ENCODE data around the gene TMCO4.
"Not testable (repeated sequence)": the region's sequence is repeated elsewhere in the genome, so short reads cannot be mapped to it uniquely, and the experiment has no call there.

TMCO4 gene

GRCh38 chr1:19645411-19646251, 154.1 kb downstream of the TMCO4 start:
- H3K27me3 Mint-ChIP-seq (ENCODE audit: low read depth): peaks cover 18% of the 10 kb centered on the region
- peaks cover 33% of the 10 kb centered on the region for H3K4me1 Mint-ChIP-seq (ENCODE audit: low read depth)
- H3K27ac Mint-ChIP-seq: no peak overlapping the region
- H3K4me3 Mint-ChIP-seq: peak overlapping the region; percentile 73
- no peak for DNase-seq (ENCODE audit: low spot score)
- H3K9me3 Mint-ChIP-seq: no peaks in the 10 kb centered on the region
- H3K36me3 Mint-ChIP-seq (ENCODE audit: low read depth): peaks cover 2% of the 10 kb centered on the region

- Mint-ChIP-seq H3K27me3 (ENCODE audit: low read depth) (peaks cover 18% of the 10 kb centered on the region), H3K4me1 (ENCODE audit: low read depth) (peaks cover 37% of the 10 kb centered on the region), H3K9me3 (no peaks in the 10 kb centered on the region), H3K27ac (peak overlapping the region; percentile 95), H3K4me3 (peak overlapping the region; percentile 98), H3K36me3 (ENCODE audit: low read depth) (peaks cover 2% of the 10 kb centered on the region)
- DNase-seq (ENCODE audit: low spot score): peak; percentile 48
Observed at GRCh38 chr1:19644681-19645410, 154.9 kb downstream of the TMCO4 start.

GRCh38 chr1:19644395-19644680, 155.4 kb downstream of the TMCO4 start:
- Mint-ChIP-seq H3K4me1 (ENCODE audit: low read depth) (peaks cover 37% of the 10 kb centered on the region), H3K9me3 (no peaks in the 10 kb centered on the region), H3K4me3 (no peak overlapping the region), H3K27me3 (ENCODE audit: low read depth) (peaks cover 18% of the 10 kb centered on the region), H3K27ac (no peak overlapping the region), H3K36me3 (ENCODE audit: low read depth) (peaks cover 2% of the 10 kb centered on the region)
- no peak for DNase-seq (ENCODE audit: low spot score)

- peaks cover 2% of the 10 kb centered on the region for H3K36me3 Mint-ChIP-seq (ENCODE audit: low read depth)
- DNase-seq (ENCODE audit: low spot score): peak; percentile 79
- peak within 1 kb of the TSS; percentile 98 for H3K4me3 Mint-ChIP-seq
- H3K27me3 Mint-ChIP-seq (ENCODE audit: low read depth): peaks cover 18% of the 10 kb centered on the region
- no peaks in the 10 kb centered on the region for H3K9me3 Mint-ChIP-seq
- peak within 1 kb of the TSS; percentile 95 for H3K27ac Mint-ChIP-seq
- H3K4me1 Mint-ChIP-seq (ENCODE audit: low read depth): peaks cover 37% of the 10 kb centered on the region
Observed at GRCh38 chr1:19643602-19644394, 155.9 kb downstream of the TMCO4 start, which contains the start of gene NBL1. Gene NBL1 (plus strand): TSS chr1:19644311. CDS start chr1:19655031, 10,720 bp downstream.

GRCh38 chr1:19643121-19643520, 156.6 kb downstream of the TMCO4 start:
- H3K4me1 Mint-ChIP-seq (ENCODE audit: low read depth): peaks cover 37% of the 10 kb centered on the region
- H3K27ac Mint-ChIP-seq: peak overlapping the region; percentile 57
- H3K4me3 Mint-ChIP-seq: peak overlapping the region; percentile 83
- peaks cover 2% of the 10 kb centered on the region for H3K36me3 Mint-ChIP-seq (ENCODE audit: low read depth)
- peaks cover 24% of the 10 kb centered on the region for H3K27me3 Mint-ChIP-seq (ENCODE audit: low read depth)
- no peak for DNase-seq (ENCODE audit: low spot score)
- H3K9me3 Mint-ChIP-seq: no peaks in the 10 kb centered on the region

GRCh38 chr1:19640363-19641316, 159.1 kb downstream of the TMCO4 start:
- DNase-seq (ENCODE audit: low spot score): no peak
- H3K9me3 Mint-ChIP-seq: no peaks in the 10 kb centered on the region
- no peak overlapping the region for H3K4me3 Mint-ChIP-seq
- H3K27ac Mint-ChIP-seq: no peak overlapping the region
- H3K27me3 Mint-ChIP-seq (ENCODE audit: low read depth): peaks cover 25% of the 10 kb centered on the region
- peaks cover 13% of the 10 kb centered on the region for H3K4me1 Mint-ChIP-seq (ENCODE audit: low read depth)
- peaks cover 2% of the 10 kb centered on the region for H3K36me3 Mint-ChIP-seq (ENCODE audit: low read depth)

GRCh38 chr1:19639999-19640362, 159.7 kb downstream of the TMCO4 start:
- Mint-ChIP-seq H3K27ac (no peak overlapping the region), H3K36me3 (ENCODE audit: low read depth) (peaks cover 2% of the 10 kb centered on the region), H3K27me3 (ENCODE audit: low read depth) (peaks cover 25% of the 10 kb centered on the region), H3K4me3 (no peak overlapping the region), H3K9me3 (no peaks in the 10 kb centered on the region), H3K4me1 (ENCODE audit: low read depth) (peaks cover 12% of the 10 kb centered on the region)
- no peak for DNase-seq (ENCODE audit: low spot score)

- H3K27me3 Mint-ChIP-seq (ENCODE audit: low read depth): peaks cover 22% of the 10 kb centered on the region
- H3K36me3 Mint-ChIP-seq (ENCODE audit: low read depth); H3K9me3 Mint-ChIP-seq; H3K27ac Mint-ChIP-seq; H3K4me1 Mint-ChIP-seq (ENCODE audit: low read depth); H3K4me3 Mint-ChIP-seq; DNase-seq (ENCODE audit: low spot score): not testable (repeated sequence)
Observed at GRCh38 chr1:19639228-19639627, 160.5 kb downstream of the TMCO4 start.

- no peak for DNase-seq (ENCODE audit: low spot score)
- Mint-ChIP-seq H3K27me3 (ENCODE audit: low read depth) (peaks cover 11% of the 10 kb centered on the region), H3K36me3 (ENCODE audit: low read depth) (no peaks in the 10 kb centered on the region), H3K9me3 (no peaks in the 10 kb centered on the region), H3K27ac (no peak overlapping the region), H3K4me3 (no peak overlapping the region), H3K4me1 (ENCODE audit: low read depth) (peaks cover 4% of the 10 kb centered on the region)
Observed at GRCh38 chr1:19637606-19638005, 162.1 kb downstream of the TMCO4 start.

GRCh38 chr1:19636749-19637148, 163.0 kb downstream of the TMCO4 start:
- not testable (repeated sequence) for H3K36me3 Mint-ChIP-seq (ENCODE audit: low read depth); H3K4me1 Mint-ChIP-seq (ENCODE audit: low read depth); H3K4me3 Mint-ChIP-seq; H3K27me3 Mint-ChIP-seq (ENCODE audit: low read depth); H3K27ac Mint-ChIP-seq; H3K9me3 Mint-ChIP-seq; DNase-seq (ENCODE audit: low spot score)

- H3K4me1 Mint-ChIP-seq (ENCODE audit: low read depth): peaks cover 4% of the 10 kb centered on the region
- H3K27ac Mint-ChIP-seq: no peak overlapping the region
- no peak overlapping the region for H3K4me3 Mint-ChIP-seq
- H3K9me3 Mint-ChIP-seq: no peaks in the 10 kb centered on the region
- peaks cover 6% of the 10 kb centered on the region for H3K27me3 Mint-ChIP-seq (ENCODE audit: low read depth)
- no peaks in the 10 kb centered on the region for H3K36me3 Mint-ChIP-seq (ENCODE audit: low read depth)
- DNase-seq (ENCODE audit: low spot score): no peak
Observed at GRCh38 chr1:19636065-19636464, 163.7 kb downstream of the TMCO4 start.

GRCh38 chr1:19635646-19636045, 164.1 kb downstream of the TMCO4 start:
- no peaks in the 10 kb centered on the region for H3K9me3 Mint-ChIP-seq
- no peaks in the 10 kb centered on the region for H3K36me3 Mint-ChIP-seq (ENCODE audit: low read depth)
- H3K4me1 Mint-ChIP-seq (ENCODE audit: low read depth): peaks cover 4% of the 10 kb centered on the region
- no peak overlapping the region for H3K4me3 Mint-ChIP-seq
- H3K27me3 Mint-ChIP-seq (ENCODE audit: low read depth): peaks cover 6% of the 10 kb centered on the region
- H3K27ac Mint-ChIP-seq: no peak overlapping the region
- no peak for DNase-seq (ENCODE audit: low spot score)

GRCh38 chr1:19635064-19635463, 164.7 kb downstream of the TMCO4 start:
- not testable (repeated sequence) for H3K27ac Mint-ChIP-seq; H3K4me3 Mint-ChIP-seq; H3K4me1 Mint-ChIP-seq (ENCODE audit: low read depth); H3K36me3 Mint-ChIP-seq (ENCODE audit: low read depth); H3K27me3 Mint-ChIP-seq (ENCODE audit: low read depth); H3K9me3 Mint-ChIP-seq; DNase-seq (ENCODE audit: low spot score)

Measured in T-helper 2 cell treated with Interferon-gamma antibody and Interleukin-4, amounts not matched to agents 5 μg/mL and 100 μg/mL, for 36 hours (primary cell).